RWPE2 (cell line): ENCODE results near the gene GGA2.

ENCODE experiments used
- ATAC-seq: fragments of 200-7000 bp; cut with Tn5 transposase; 3 replicates; pipeline ENCODE4 v1.9.1; 2021; ENCODE audit warnings: low read depth
- DNase-seq: peaks from one replicate; pipeline ENCODE4 v3.0.0-alpha.2; 2020; ENCODE audit warnings: low spot score
- H3K27ac ChIP-seq: fragments of 450-650 bp; 2 replicates; pipeline ENCODE4 v1.5.1; 2017; ENCODE audit warnings: mild to moderate bottlenecking; ENCODE audit not compliant: poor library complexity, severe bottlenecking
- H3K27me3 ChIP-seq: fragments of 250-450 bp; sonication (Bioruptor Pico); 2 replicates; pipeline ENCODE4 v1.5.1; 2021; ENCODE audit warnings: mild to moderate bottlenecking, moderate library complexity; ENCODE audit not compliant: insufficient read depth, poor library complexity, severe bottlenecking
- H3K36me3 ChIP-seq: fragments of 250-450 bp; sonication (Bioruptor Pico); 2 replicates; pipeline ENCODE4 v1.5.1; 2020; ENCODE audit warnings: low read depth, mild to moderate bottlenecking, moderate library complexity
- H3K4me1 ChIP-seq: fragments of 250-450 bp; sonication (Bioruptor Pico); 2 replicates; pipeline ENCODE4 v1.5.1; 2021; ENCODE audit warnings: mild to moderate bottlenecking, moderate library complexity; ENCODE audit not compliant: insufficient read depth, poor library complexity, severe bottlenecking
- H3K4me3 ChIP-seq: fragments of 250-450 bp; sonication (Bioruptor Pico); 2 replicates; pipeline ENCODE4 v1.5.1; 2021; ENCODE audit warnings: mild to moderate bottlenecking, moderate library complexity; ENCODE audit not compliant: severe bottlenecking
- H3K9me3 ChIP-seq: fragments of 250-450 bp; sonication (Bioruptor Pico); 2 replicates; pipeline ENCODE4 v1.5.1; 2021; ENCODE audit warnings: mild to moderate bottlenecking, moderate library complexity; ENCODE audit not compliant: severe bottlenecking
- TF ChIP-seq, protein P1 (sequence below): fragments of 450-650 bp; IDR thresholded peaks from one replicate; pipeline ENCODE4 v1.5.1; 2017; ENCODE audit warnings: mild to moderate bottlenecking, moderate library complexity; ENCODE audit not compliant: poor library complexity, severe bottlenecking

GGA2 gene

DNA sequence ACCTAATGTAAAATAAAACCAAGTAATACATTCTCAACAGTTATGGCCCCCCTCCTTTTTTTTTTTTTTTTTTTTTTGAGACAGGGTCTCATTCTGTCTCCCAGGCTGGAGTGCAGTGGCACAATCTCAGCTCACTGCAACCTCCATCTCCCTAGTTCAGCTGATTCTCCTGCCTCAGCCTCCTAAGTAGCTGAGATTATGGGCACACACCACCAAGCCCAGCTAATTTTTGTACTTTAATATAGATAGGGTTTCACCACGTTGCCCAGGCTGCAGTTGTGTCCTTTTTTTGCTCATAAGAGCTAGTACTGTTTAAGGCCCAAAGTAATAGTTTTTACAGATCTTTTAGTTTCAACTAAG is 28.6 kb upstream of the GGA2 start:
- TF ChIP-seq, protein P1, sequence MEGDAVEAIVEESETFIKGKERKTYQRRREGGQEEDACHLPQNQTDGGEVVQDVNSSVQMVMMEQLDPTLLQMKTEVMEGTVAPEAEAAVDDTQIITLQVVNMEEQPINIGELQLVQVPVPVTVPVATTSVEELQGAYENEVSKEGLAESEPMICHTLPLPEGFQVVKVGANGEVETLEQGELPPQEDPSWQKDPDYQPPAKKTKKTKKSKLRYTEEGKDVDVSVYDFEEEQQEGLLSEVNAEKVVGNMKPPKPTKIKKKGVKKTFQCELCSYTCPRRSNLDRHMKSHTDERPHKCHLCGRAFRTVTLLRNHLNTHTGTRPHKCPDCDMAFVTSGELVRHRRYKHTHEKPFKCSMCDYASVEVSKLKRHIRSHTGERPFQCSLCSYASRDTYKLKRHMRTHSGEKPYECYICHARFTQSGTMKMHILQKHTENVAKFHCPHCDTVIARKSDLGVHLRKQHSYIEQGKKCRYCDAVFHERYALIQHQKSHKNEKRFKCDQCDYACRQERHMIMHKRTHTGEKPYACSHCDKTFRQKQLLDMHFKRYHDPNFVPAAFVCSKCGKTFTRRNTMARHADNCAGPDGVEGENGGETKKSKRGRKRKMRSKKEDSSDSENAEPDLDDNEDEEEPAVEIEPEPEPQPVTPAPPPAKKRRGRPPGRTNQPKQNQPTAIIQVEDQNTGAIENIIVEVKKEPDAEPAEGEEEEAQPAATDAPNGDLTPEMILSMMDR, result no peak
- peaks cover 83% of the 10 kb centered on the region for H3K36me3 ChIP-seq
- no peak overlapping the region for H3K4me3 ChIP-seq
- DNase-seq (no peak), ATAC-seq (no peak)
- no peaks in the 10 kb centered on the region for H3K9me3 ChIP-seq
- peaks cover 14% of the 10 kb centered on the region for H3K4me1 ChIP-seq
- peak overlapping the region; percentile 64 for H3K27ac ChIP-seq
- no peaks in the 10 kb centered on the region for H3K27me3 ChIP-seq

DNA sequence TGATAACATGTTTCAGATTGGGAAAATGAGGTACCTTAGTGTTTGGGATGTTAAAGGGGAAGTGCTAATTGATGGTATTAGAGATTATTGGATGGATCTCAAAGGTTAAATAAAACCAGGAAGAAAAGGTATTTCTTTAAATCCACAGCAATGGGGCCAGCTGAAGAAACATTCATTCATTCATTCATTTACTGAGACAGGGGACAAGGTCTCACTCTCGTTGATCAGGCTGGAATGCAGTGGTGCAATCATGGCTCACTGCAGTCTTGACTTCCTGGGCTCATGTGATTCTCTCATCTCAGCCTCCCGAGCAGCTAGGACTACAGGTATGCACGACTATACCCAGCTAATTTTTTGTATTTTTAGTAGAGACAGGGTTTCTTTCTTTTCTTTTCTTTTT is 27.1 kb upstream of the GGA2 start:
- H3K4me3 ChIP-seq, result no peak overlapping the region
- ATAC-seq, result no peak
- TF ChIP-seq, protein P1, result no peak
- H3K27ac ChIP-seq, result peak overlapping the region; percentile 64
- peaks cover 14% of the 10 kb centered on the region for H3K4me1 ChIP-seq
- H3K9me3 ChIP-seq, result no peaks in the 10 kb centered on the region
- H3K27me3 ChIP-seq, result no peaks in the 10 kb centered on the region
- peaks cover 86% of the 10 kb centered on the region for H3K36me3 ChIP-seq
- no peak for DNase-seq

DNA sequence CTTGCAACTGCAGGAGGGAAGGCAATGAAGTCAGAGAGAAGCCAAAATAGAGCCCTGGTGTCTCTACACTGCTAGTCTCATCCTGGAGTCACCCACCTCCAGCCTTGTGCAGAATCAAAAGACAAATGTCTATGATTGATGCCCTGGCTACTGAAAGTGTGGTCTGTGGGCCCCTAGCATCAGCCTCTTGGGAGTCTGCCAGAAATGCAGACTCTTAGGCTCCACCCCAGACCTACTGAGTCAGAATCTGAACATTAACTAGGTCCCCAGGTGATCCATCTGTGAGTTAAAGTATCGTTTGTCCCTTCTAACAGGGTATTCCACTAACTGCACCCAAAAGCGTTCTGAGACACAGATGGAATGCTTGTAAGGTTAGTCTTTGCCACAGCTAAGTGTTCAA is 25.6 kb upstream of the GGA2 start:
- Histone ChIP-seq H3K9me3 (no peaks in the 10 kb centered on the region), H3K27me3 (no peaks in the 10 kb centered on the region), H3K27ac (no peak overlapping the region), H3K4me3 (no peak overlapping the region), H3K36me3 (peaks cover 84% of the 10 kb centered on the region), H3K4me1 (peaks cover 14% of the 10 kb centered on the region)
- no peak for ATAC-seq
- DNase-seq, result no peak
- TF ChIP-seq, protein P1, result no peak

DNA sequence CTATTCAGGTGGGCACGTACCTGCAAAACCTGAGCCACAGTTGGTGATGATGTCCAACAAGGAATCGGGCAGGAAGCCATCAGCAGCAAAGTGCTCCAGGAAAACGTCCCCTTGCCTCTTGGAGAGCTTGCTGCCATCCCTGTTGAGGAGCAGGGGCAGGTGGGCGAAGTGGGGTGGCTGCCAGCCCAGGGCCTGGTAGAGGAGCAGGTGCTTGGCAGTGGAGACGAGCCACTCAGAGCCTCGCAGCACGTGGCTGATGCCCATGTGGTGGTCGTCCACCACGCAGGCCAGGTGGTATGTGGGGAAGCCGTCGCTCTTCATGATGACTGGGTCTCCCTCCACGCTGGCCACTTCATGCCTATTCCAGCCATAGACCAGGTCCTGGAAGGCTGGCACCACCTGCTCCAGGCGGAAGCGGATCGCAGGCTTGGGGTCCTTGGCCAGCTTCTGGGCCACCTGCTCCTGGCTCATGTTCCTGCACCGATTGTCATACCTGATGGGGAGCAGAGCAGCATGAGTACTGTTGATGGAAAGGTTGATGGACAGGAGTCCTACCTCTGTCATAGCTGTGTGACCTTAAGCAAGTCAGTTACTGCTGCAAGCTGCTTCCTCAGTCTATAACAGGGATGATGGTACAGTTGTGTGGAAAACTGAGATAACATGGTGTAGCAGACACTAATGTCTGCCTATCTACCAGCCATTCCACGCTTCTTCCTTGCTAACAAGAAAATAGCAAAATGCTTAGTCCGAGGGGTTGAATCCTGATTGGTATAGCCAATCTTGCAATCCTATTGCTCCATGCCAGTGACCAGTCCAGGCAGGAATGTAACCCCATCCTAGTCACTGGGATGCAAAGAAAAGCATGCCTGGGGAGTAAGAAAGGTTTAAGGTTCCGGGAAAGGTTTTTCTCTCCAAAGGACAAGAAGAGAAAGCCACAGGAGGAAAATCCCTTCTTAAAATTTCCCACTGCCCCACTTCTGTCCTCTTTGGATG is 24.9 kb upstream of the GGA2 start:
- peaks cover 80% of the 10 kb centered on the region for H3K36me3 ChIP-seq
- no peaks in the 10 kb centered on the region for H3K27me3 ChIP-seq
- peaks cover 14% of the 10 kb centered on the region for H3K4me1 ChIP-seq
- H3K27ac ChIP-seq, result no peak overlapping the region
- H3K4me3 ChIP-seq, result no peak overlapping the region
- ATAC-seq (no peak), DNase-seq (no peak)
- TF ChIP-seq, protein P1, result no peak
- H3K9me3 ChIP-seq, result no peaks in the 10 kb centered on the region

DNA sequence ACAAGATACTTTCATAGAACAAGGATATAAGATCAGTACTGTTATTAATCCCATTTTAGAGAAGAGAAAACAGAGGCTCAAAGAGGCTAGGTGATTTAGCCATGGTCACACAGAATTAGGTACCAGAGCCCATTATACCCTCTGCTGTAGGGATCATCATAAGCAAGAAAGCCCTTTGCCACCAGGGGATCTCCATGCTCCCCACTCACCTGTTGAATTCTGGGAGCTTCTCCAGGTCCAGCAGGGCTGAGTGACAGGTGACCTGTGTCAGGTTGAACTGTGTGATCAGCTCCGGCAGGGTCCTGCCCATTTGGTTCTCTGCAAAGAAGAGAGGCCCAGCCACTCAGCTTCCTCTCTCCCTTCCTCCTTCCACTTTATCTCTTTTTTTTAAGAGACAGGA is 22.2 kb upstream of the GGA2 start:
- Histone ChIP-seq H3K4me1 (no peaks in the 10 kb centered on the region), H3K27me3 (no peaks in the 10 kb centered on the region), H3K36me3 (peaks cover 71% of the 10 kb centered on the region), H3K4me3 (no peak overlapping the region), H3K9me3 (no peaks in the 10 kb centered on the region), H3K27ac (no peak overlapping the region)
- no peak for ATAC-seq
- TF ChIP-seq, protein P1, result no peak
- DNase-seq, result no peak
